Right lobe of liver (tissue), 4 donors: ENCODE data around the gene NLRP12.
"Not testable (repeated sequence)": the region's sequence is repeated elsewhere in the genome, so short reads cannot be mapped to it uniquely, and the experiment has no call there.

ENCODE experiments used
- POLR2A ChIP-seq: fragments of 450-650 bp; IDR thresholded peaks from one replicate; pipeline ENCODE4 v1.6.1; 2017; ENCODE audit warnings: antibody characterized with exemption, mild to moderate bottlenecking
- TF ChIP-seq, protein P1 (sequence below), 4 donors: fragments of 200-600 bp in 3 of 4; fragments of 450-650 bp in 1 of 4; IDR thresholded peaks; one replicate each; pipeline versions ENCODE4 v1.5.1 to v1.8.0; 2016 to 2022; ENCODE audit warnings: antibody characterized with exemption in 4 of 4, mild to moderate bottlenecking in 2 of 4
- donor health status: DM: no; HTN: no; CAD: no.
- donor health status: DM: no; HTN: no; CAD: no.
- donor health status: DM: no; HTN: yes; CAD: no.

DNA sequence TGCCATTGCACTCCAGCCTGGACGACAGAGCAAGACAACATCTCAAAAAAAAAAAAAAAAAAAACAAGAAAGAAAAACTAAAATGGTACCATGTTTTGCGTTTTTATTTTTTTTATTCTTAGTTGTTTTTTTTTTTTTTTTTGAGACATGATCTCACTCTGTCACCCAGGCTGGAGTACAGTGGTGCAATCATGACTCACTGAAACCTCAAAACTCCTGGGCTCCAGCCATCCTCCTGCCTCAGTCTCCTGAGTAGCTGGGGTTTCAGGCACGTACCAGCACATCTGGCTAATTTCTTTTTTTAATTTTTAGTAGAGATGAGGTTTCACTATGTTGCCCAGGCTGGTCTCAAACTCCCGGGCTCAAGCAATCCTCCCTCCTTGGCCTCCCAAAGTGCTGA lies 16.8 kb upstream of the NLRP12 start:
- TF ChIP-seq, protein P1, sequence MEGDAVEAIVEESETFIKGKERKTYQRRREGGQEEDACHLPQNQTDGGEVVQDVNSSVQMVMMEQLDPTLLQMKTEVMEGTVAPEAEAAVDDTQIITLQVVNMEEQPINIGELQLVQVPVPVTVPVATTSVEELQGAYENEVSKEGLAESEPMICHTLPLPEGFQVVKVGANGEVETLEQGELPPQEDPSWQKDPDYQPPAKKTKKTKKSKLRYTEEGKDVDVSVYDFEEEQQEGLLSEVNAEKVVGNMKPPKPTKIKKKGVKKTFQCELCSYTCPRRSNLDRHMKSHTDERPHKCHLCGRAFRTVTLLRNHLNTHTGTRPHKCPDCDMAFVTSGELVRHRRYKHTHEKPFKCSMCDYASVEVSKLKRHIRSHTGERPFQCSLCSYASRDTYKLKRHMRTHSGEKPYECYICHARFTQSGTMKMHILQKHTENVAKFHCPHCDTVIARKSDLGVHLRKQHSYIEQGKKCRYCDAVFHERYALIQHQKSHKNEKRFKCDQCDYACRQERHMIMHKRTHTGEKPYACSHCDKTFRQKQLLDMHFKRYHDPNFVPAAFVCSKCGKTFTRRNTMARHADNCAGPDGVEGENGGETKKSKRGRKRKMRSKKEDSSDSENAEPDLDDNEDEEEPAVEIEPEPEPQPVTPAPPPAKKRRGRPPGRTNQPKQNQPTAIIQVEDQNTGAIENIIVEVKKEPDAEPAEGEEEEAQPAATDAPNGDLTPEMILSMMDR (IDR thresholded peaks at IDR 0.05), result not testable (repeated sequence)
- not testable (repeated sequence) for TF ChIP-seq POLR2A
